Upper lobe of right lung (tissue), 1 donor: Measurements from ENCODE around the gene TEK. TPM values are rescaled to one million over a fixed set of nuclear protein-coding genes. Genes with fewer than 3 reads are reported as not detected.

Source experiments
- ATAC-seq: fragments of 200-7000 bp; cut with Tn5 transposase; one replicate; pipeline ENCODE4 v1.9.1; 2020; ENCODE audit warnings: mild to moderate bottlenecking, moderate library complexity
- DNase-seq: peaks from one replicate; pipeline ENCODE4 v3.0.0-alpha.2; 2020
- H3K27ac ChIP-seq: fragments of 200-600 bp; one replicate; pipeline ENCODE4 v1.8.0; 2022
- H3K27me3 ChIP-seq: fragments of 200-600 bp; one replicate; pipeline ENCODE4 v1.8.0; 2022; ENCODE audit warnings: mild to moderate bottlenecking
- H3K36me3 ChIP-seq: fragments of 200-600 bp; one replicate; pipeline ENCODE4 v1.8.0; 2022
- H3K4me1 ChIP-seq: fragments of 200-600 bp; one replicate; pipeline ENCODE4 v1.8.0; 2022
- H3K4me3 ChIP-seq: fragments of 200-600 bp; one replicate; pipeline ENCODE4 v1.8.0; 2022; ENCODE audit warnings: mild to moderate bottlenecking
- H3K9me3 ChIP-seq: fragments of 200-600 bp; one replicate; pipeline ENCODE4 v1.8.0; 2022
- intact Hi-C: fragments of 100-400 bp; cut with DNase I; formaldehyde crosslinking; loops from one replicate; pipeline ENCODE4 v1.11.0; 2022
- total RNA-seq: library from RNA; stranded (reverse); fragmentation: NEBNext Ultra II Directional; extraction: Animal tissue kit (Norgen Biotek cat#: 25700); gene quantifications from one replicate; pipeline ENCODE4 v1.2.1, GENCODE V29; 2021
- TF ChIP-seq, protein P1 (sequence below): fragments of 200-600 bp; IDR thresholded peaks from one replicate; pipeline ENCODE4 v1.8.0; 2022; ENCODE audit warnings: antibody characterized with exemption
- donor health status: DM: no; HTN: yes; CAD: no; lungs with severe emphysema.

TEK gene
- total RNA-seq, 1 donor from 2014 or later = 65.6 TPM

- Histone ChIP-seq H3K4me1 (peaks cover 10% of the 10 kb centered on the region), H3K27me3 (no peaks in the 10 kb centered on the region), H3K9me3 (no peaks in the 10 kb centered on the region), H3K27ac (no peak overlapping the region), H3K4me3 (no peak overlapping the region), H3K36me3 (no peaks in the 10 kb centered on the region)
- ATAC-seq (no peak), DNase-seq (no peak)
- intact Hi-C loops = no loop called here
- TF ChIP-seq, protein P1, sequence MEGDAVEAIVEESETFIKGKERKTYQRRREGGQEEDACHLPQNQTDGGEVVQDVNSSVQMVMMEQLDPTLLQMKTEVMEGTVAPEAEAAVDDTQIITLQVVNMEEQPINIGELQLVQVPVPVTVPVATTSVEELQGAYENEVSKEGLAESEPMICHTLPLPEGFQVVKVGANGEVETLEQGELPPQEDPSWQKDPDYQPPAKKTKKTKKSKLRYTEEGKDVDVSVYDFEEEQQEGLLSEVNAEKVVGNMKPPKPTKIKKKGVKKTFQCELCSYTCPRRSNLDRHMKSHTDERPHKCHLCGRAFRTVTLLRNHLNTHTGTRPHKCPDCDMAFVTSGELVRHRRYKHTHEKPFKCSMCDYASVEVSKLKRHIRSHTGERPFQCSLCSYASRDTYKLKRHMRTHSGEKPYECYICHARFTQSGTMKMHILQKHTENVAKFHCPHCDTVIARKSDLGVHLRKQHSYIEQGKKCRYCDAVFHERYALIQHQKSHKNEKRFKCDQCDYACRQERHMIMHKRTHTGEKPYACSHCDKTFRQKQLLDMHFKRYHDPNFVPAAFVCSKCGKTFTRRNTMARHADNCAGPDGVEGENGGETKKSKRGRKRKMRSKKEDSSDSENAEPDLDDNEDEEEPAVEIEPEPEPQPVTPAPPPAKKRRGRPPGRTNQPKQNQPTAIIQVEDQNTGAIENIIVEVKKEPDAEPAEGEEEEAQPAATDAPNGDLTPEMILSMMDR = no peak
Measured at GRCh38 chr9:27196383-27196782, 87.4 kb downstream of the TEK start.

GRCh38 chr9:27198190-27198589 lies 89.2 kb downstream of the TEK start:
- H3K4me1 ChIP-seq = peaks cover 10% of the 10 kb centered on the region
- H3K36me3 ChIP-seq = no peaks in the 10 kb centered on the region
- no peak overlapping the region for H3K4me3 ChIP-seq
- intact Hi-C loops = no loop called here
- no peaks in the 10 kb centered on the region for H3K9me3 ChIP-seq
- ATAC-seq (no peak), DNase-seq (no peak)
- H3K27me3 ChIP-seq = no peaks in the 10 kb centered on the region
- H3K27ac ChIP-seq = no peak overlapping the region
- TF ChIP-seq, protein P1 = no peak

DNA sequence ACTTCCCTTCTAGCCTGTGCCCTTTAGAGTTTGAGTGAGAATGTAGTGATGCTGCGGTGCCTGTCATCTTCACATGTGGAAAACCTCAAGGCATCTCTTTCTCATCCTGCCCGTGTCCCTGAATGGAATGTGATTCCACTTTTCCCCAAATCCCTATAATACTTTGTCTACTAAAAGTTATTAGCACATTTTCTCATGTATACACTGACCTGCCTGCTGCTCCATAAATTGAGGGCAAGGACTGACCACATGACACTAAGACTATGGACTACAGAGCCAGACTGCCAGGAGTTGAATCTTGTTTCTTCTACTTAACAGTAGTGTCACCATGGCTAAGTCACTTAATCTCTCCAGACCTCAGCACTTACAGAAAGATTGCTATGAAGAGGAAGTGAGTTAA lies 93.0 kb downstream of the TEK start:
- TF ChIP-seq, protein P1 = no peak
- no peaks in the 10 kb centered on the region for H3K27me3 ChIP-seq
- H3K9me3 ChIP-seq = no peaks in the 10 kb centered on the region
- no peak overlapping the region for H3K4me3 ChIP-seq
- H3K4me1 ChIP-seq = no peaks in the 10 kb centered on the region
- ATAC-seq = no peak
- intact Hi-C loops = no loop called here
- DNase-seq = no peak
- no peak overlapping the region for H3K27ac ChIP-seq
- H3K36me3 ChIP-seq = no peaks in the 10 kb centered on the region

- Histone ChIP-seq H3K27me3 (no peaks in the 10 kb centered on the region), H3K27ac (no peak overlapping the region), H3K4me1 (no peaks in the 10 kb centered on the region), H3K9me3 (no peaks in the 10 kb centered on the region), H3K4me3 (no peak overlapping the region), H3K36me3 (no peaks in the 10 kb centered on the region)
- DNase-seq = no peak
- intact Hi-C loops = no loop called here
- TF ChIP-seq, protein P1 = no peak
- no peak for ATAC-seq
Measured at GRCh38 chr9:27203783-27204182, 94.8 kb downstream of the TEK start.

DNA sequence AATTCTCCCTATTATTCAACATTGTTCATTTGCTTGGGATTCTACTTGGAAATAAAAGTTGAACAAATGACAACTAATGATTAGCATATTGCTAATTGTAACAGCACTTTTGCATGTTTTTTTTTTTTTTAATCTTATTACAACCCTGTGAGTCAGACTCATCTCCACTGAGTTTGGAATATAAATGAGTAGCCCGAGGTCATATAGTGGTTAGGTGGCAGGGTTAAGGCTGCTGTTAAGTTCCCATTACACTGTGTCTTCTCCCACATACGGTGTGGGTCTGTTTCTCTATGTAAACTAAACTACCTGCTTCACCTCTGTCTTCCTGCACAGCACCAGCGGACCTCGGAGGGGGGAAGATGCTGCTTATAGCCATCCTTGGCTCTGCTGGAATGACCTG lies 95.6 kb downstream of the TEK start:
- intact Hi-C loops = no loop called here
- DNase-seq (no peak), ATAC-seq (no peak)
- Histone ChIP-seq H3K9me3 (no peaks in the 10 kb centered on the region), H3K36me3 (no peaks in the 10 kb centered on the region), H3K27ac (no peak overlapping the region), H3K27me3 (no peaks in the 10 kb centered on the region), H3K4me1 (no peaks in the 10 kb centered on the region), H3K4me3 (no peak overlapping the region)
- TF ChIP-seq, protein P1 = no peak

GRCh38 chr9:27205198-27205597 lies 96.2 kb downstream of the TEK start:
- Histone ChIP-seq H3K9me3 (no peaks in the 10 kb centered on the region), H3K4me3 (no peak overlapping the region), H3K4me1 (no peaks in the 10 kb centered on the region), H3K27ac (no peak overlapping the region), H3K36me3 (no peaks in the 10 kb centered on the region), H3K27me3 (no peaks in the 10 kb centered on the region)
- TF ChIP-seq, protein P1 = no peak
- intact Hi-C loops = no loop called here
- ATAC-seq = no peak
- DNase-seq = no peak
